Activated naive CD8-positive, alpha-beta T cell treated with anti-CD3 and anti-CD28 coated beads, Interleukin-2, amount 10 ng/mL, durations not matched to agents 7 days and 5 days (primary cell): ENCODE results near the gene CHD8. TPM values are rescaled to one million over a fixed set of nuclear protein-coding genes. Genes with fewer than 3 reads are reported as not detected.

Experiments used
- ATAC-seq: fragments of 150-1000 bp; cut with Tn5 transposase; one replicate; pipeline ENCODE4 v1.10.0; 2021; ENCODE audit warnings: low read depth, moderate library complexity
- POLR2A ChIA-PET: fragments of 350-600 bp; sonication (Branson Sonifier 250); formaldehyde crosslinking; loops from one replicate; lab custom pipeline; 2021; ENCODE audit warnings: antibody characterized with exemption; lab: Charles Lee
- DNase-seq: peaks from one replicate; pipeline ENCODE4 v3.0.0; 2021
- H3K27ac Mint-ChIP-seq: one replicate; pipeline ENCODE4 v1.8.0; 2022; ENCODE audit warnings: mild to moderate bottlenecking, mixed read lengths
- H3K27me3 Mint-ChIP-seq: one replicate; pipeline ENCODE4 v1.8.0; 2022; ENCODE audit warnings: mild to moderate bottlenecking, moderate library complexity, mixed read lengths
- H3K36me3 Mint-ChIP-seq: one replicate; pipeline ENCODE4 v1.8.0; 2021; ENCODE audit warnings: mild to moderate bottlenecking, mixed read lengths
- H3K4me1 Mint-ChIP-seq: one replicate; pipeline ENCODE4 v1.8.0; 2021; ENCODE audit warnings: mixed read lengths
- H3K4me3 Mint-ChIP-seq: one replicate; pipeline ENCODE4 v1.8.0; 2022; ENCODE audit warnings: mild to moderate bottlenecking, moderate library complexity, mixed read lengths
- H3K9me3 Mint-ChIP-seq: one replicate; pipeline ENCODE4 v1.8.0; 2021; ENCODE audit warnings: mixed read lengths
- total RNA-seq, 2 experiments: library from RNA; stranded (reverse); gene quantifications; one replicate each; pipeline ENCODE4 v1.2.3, GENCODE V29; 2021

Gene CHD8
- total RNA-seq = 100 to 1,000 TPM; 128 to 133 TPM

DNA sequence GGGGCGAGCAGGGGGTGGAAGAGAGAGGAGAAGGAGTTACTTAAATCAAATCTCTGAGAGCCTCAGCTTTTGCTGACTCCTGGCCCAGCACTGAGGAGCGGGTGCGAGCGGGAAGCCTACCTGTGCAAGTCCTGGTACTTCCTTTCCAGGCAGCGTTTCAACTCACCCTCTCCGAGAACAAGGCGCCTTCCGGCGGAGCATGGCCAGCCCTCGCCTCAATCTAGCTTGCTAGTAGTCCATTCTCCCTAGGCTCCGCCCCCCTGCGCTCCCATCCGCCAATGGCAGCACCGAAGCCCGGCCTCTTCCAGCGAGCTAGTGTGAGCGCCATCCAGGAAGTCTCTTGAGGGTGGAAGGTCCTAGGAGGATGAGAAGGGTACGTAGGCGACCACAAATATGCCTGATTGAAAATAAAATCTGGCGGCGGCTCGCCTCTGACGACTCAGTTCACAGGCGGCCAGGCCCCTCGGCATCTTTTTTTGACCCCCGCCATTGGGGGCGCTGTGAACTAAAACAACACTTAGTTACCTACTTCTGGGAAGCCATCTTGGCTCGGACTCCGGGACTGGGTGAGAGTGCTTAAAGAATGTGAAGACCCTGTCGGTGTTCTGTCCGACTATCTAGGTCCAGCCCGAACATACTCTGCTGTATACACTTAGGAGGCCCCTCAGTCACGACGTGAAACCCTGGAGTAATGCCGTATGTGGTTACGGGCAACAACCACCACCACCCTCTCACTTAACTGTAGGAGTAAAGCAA lies at the start of gene CHD8:
Gene CHD8, minus strand, starts transcription at position 212 of the 756 bp plus-strand sequence. CDS start 24,480 bp downstream, outside the sequence.
- peak; percentile 95 for DNase-seq
- H3K36me3 Mint-ChIP-seq = peaks cover 15% of the 10 kb centered on the region
- peak within 1 kb of the TSS; percentile 95 for H3K4me3 Mint-ChIP-seq
- no peaks in the 10 kb centered on the region for H3K9me3 Mint-ChIP-seq
- H3K27ac Mint-ChIP-seq = peak within 1 kb of the TSS; percentile 98
- peak; percentile 96 for ATAC-seq
- no peaks in the 10 kb centered on the region for H3K27me3 Mint-ChIP-seq
- POLR2A ChIA-PET = interaction anchor here (0.5 to 3.7 kb wide), 12 partner anchors 9 to 73 kb away, joined by 3 to 81 read pairs (median 5); partner anchors contain the start of genes METTL3, RAB2B and TOX4
- peaks cover 22% of the 10 kb centered on the region for H3K4me1 Mint-ChIP-seq

- Mint-ChIP-seq H3K36me3 (peaks cover 33% of the 10 kb centered on the region), H3K27ac (peak overlapping the region; percentile 81), H3K27me3 (no peaks in the 10 kb centered on the region), H3K4me1 (peaks cover 33% of the 10 kb centered on the region), H3K4me3 (peak overlapping the region; percentile 73), H3K9me3 (no peaks in the 10 kb centered on the region)
- ATAC-seq (peak; percentile 82), DNase-seq (no peak)
- POLR2A ChIA-PET = interaction anchor here (0.9 kb wide), 1 partner anchor 22 kb away, joined by 3 read pairs; no protein-coding TSS in a partner anchor
Observed at GRCh38 chr14:21505012-21505553, 49.2 kb upstream of the CHD8 start.

DNA sequence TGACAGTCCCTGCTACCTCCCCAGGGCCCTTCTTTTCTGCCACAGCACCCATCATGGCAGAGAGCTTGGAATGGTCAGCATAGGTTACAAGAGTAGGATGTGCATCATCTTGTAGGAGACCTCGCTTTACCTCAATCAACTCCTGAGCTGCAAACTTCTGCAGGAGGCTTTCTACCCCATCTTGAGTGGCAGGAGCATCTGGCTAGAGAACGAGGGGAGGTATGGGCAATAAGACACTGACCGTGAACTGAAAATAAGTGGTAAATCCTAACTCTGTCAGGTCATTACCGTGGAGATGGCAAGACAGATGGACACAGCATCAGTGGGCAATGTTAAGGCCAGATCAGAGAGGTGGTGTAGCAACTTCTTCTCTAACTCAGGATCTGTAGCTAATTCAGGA lies 47.5 kb upstream of the CHD8 start:
- DNase-seq = no peak
- ATAC-seq = no peak

DNA sequence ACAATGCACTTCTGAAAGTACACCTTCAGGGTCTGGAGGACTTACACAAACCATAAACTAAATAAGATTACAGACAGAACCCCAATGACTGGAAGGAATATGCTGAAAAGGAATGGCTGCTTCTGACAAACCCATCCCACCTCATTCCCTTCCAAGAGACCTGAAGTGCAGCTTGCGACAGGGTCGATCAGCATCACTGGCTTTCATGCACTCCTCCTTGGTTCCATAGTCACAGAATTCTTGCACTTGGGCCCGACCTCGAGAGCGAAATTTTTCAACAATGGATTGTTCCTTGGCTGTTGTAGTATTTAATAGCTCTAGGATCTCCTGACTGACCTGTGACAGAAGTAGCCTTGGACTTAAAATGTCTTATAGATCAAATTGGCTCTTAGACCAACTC lies 45.6 kb upstream of the CHD8 start:
- Mint-ChIP-seq H3K4me1 (peaks cover 35% of the 10 kb centered on the region), H3K4me3 (no peak overlapping the region), H3K27me3 (no peaks in the 10 kb centered on the region), H3K27ac (no peak overlapping the region), H3K36me3 (peaks cover 38% of the 10 kb centered on the region), H3K9me3 (no peaks in the 10 kb centered on the region)
- no peak for DNase-seq
- POLR2A ChIA-PET = interaction anchor here (0.8 to 1.4 kb wide), 2 partner anchors 9 to 191 kb away, joined by 3 read pairs; no protein-coding TSS in a partner anchor
- no peak for ATAC-seq

More for the DNA sequence above, 47.5 kb upstream of the CHD8 start:
- POLR2A ChIA-PET = interaction anchor here (1.0 kb wide), 1 partner anchor 12 kb away, joined by 3 read pairs; no protein-coding TSS in a partner anchor
- peak overlapping the region; percentile 44 for H3K27ac Mint-ChIP-seq
- H3K4me3 Mint-ChIP-seq = no peak overlapping the region
- no peaks in the 10 kb centered on the region for H3K27me3 Mint-ChIP-seq
- no peaks in the 10 kb centered on the region for H3K9me3 Mint-ChIP-seq
- peaks cover 43% of the 10 kb centered on the region for H3K36me3 Mint-ChIP-seq
- peaks cover 37% of the 10 kb centered on the region for H3K4me1 Mint-ChIP-seq

DNA sequence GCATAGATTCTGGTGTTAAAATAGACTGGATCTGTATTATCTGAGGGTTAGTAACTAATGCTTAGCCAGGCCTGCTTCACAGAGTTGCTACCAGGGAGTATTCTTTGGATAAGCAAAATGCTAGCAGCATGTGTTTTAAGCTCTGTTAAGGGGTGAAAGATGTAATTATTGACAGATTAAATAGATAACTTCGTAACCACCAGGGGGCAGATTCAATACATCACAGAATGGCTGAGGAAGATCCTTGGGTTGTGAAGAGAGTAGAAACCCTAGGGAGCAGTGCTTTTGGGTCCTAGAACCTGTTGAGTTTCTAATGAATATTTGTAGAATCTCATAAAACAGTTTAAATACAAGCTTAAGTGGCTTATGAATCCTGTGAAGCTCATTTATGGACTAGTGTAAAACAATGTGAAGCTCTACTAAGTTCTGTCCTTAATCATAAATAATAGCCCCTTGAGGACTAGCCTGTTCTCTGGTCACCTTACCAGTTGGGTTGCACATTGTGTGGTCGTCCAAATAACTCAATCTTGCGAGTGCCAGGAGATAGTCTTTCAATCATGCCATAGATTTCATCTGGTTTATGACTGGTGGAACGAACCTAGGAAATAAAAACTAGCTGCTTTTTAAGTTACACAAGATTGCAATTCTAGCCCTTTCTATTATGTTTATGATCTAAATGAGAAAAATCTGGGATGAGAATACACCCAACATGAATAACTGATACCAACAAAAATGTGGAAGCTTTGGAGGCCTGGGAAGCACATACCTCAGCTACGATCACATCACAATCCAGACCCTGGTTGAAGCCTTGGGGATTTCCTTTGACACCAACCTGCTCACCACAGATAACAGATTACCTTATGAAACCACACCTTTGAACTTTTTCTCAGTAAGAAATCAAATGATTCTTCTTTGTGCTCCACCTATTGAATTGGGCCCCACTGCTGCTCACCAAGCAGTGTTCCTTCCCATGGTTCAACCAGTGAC lies 42.9 kb upstream of the CHD8 start:
- ATAC-seq (peak; percentile 59), DNase-seq (no peak)
- Mint-ChIP-seq H3K4me3 (peak overlapping the region; percentile 28), H3K27ac (peak overlapping the region; percentile 73), H3K27me3 (no peaks in the 10 kb centered on the region), H3K4me1 (peaks cover 24% of the 10 kb centered on the region), H3K36me3 (peaks cover 48% of the 10 kb centered on the region), H3K9me3 (no peaks in the 10 kb centered on the region)
- POLR2A ChIA-PET = interaction anchor here (0.5 to 1.8 kb wide), 3 partner anchors 12 to 1011 kb away, joined by 3 to 14 read pairs (median 6); partner anchors contain the start of gene METTL3

- ATAC-seq (no peak), DNase-seq (no peak)
- no peaks in the 10 kb centered on the region for H3K9me3 Mint-ChIP-seq
- H3K27ac Mint-ChIP-seq = no peak overlapping the region
- POLR2A ChIA-PET = interaction anchor here (1.3 kb wide), 1 partner anchor 19 kb away, joined by 6 read pairs; the partner anchor contains the start of genes RAB2B and TOX4
- no peak overlapping the region for H3K4me3 Mint-ChIP-seq
- peaks cover 16% of the 10 kb centered on the region for H3K4me1 Mint-ChIP-seq
- H3K36me3 Mint-ChIP-seq = peaks cover 51% of the 10 kb centered on the region
- H3K27me3 Mint-ChIP-seq = no peaks in the 10 kb centered on the region
Observed at GRCh38 chr14:21496453-21496852, 40.5 kb upstream of the CHD8 start.

GRCh38 chr14:21494902-21495762 lies 39.2 kb upstream of the CHD8 start:
- Mint-ChIP-seq H3K4me3 (no peak overlapping the region), H3K36me3 (peaks cover 46% of the 10 kb centered on the region), H3K9me3 (no peaks in the 10 kb centered on the region), H3K27me3 (no peaks in the 10 kb centered on the region), H3K4me1 (peaks cover 15% of the 10 kb centered on the region), H3K27ac (peak overlapping the region; percentile 31)
- POLR2A ChIA-PET = interaction anchor here (0.7 to 1.3 kb wide), 2 partner anchors 18 to 62 kb away, joined by 3 to 6 read pairs; partner anchors contain the start of genes RAB2B and TOX4
- DNase-seq (no peak), ATAC-seq (no peak)

DNA sequence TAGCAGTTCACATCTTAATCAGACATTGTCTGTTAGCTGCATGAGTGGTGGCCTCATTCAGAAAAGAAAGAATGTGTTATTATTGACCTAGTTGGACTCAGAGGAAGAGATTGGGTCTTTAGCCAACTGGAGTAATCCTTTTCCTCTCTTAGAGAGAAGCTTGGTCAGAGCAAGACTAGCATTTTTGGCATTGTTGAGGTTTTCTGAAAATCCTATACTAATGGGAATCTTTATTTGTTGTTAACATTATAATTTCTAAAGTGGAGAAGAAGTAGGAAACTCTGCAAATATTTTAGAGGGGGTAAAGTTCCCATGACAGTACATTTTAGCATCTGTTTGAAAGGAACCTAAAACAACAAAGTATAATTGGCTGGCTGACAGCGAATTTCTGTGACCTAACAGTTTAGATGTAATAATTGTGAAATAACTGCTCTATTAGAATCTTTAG lies 30.7 kb upstream of the CHD8 start:
- Mint-ChIP-seq H3K4me1 (peaks cover 1% of the 10 kb centered on the region), H3K36me3 (peaks cover 8% of the 10 kb centered on the region), H3K27me3 (no peaks in the 10 kb centered on the region), H3K27ac (no peak overlapping the region), H3K4me3 (no peak overlapping the region), H3K9me3 (no peaks in the 10 kb centered on the region)
- no peak for ATAC-seq
- DNase-seq = no peak
- POLR2A ChIA-PET = no interaction called here

DNA sequence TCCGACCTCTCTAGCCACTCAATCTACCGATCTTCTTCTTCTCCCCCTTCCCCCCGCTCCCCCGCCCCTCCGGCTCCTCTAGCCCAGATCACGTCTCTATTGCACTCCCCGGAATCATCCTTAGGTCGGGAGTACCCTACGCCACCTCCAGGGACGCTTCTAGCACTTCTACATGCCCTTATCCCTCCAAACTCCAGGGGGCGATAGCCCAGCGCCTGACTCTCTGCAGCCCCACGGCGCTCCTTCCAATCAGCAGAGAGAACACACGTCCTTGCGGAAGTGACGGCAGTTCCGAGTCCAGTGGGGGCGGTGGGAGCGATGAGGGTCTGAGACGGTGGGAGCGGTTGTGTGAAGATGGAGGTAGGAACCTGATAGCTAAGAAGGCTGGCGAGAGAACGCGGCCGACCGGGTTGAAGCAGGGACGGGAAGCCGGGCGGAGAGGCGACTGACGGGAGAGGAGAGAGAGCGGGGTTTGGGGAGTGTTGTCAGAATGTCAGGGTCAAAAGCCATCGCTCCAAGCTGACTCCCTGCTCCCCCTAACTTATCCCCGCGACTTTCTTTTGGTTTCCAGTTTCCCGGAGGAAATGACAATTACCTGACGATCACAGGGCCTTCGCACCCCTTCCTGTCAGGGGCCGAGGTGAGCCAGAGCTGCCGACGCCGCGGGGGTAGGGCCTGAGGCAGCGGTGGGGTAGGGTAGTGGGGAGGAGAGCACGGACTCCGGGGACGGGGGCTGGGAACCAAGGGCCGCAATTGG lies 21.2 kb upstream of the CHD8 start, which contains the start of the genes RAB2B and TOX4:
Gene RAB2B, minus strand, starts transcription at position 35 of the 757 bp plus-strand sequence. CDS start 87 bp downstream, outside the sequence.
Gene TOX4, plus strand, starts transcription at position 271 of the 757 bp plus-strand sequence. Its CDS starts 84 bp downstream, at position 355.
- peak within 1 kb of the TSS; percentile 100 for H3K4me3 Mint-ChIP-seq
- peak; percentile 99 for ATAC-seq
- peak; percentile 89 for DNase-seq
- H3K27me3 Mint-ChIP-seq = no peaks in the 10 kb centered on the region
- H3K27ac Mint-ChIP-seq = peak within 1 kb of the TSS; percentile 100
- H3K4me1 Mint-ChIP-seq = peaks cover 24% of the 10 kb centered on the region
- POLR2A ChIA-PET = interaction anchor here (0.6 to 3.5 kb wide), 14 partner anchors 10 to 163 kb away, joined by 3 to 30 read pairs (median 4); partner anchors contain the start of genes CHD8, METTL3 and SALL2
- no peaks in the 10 kb centered on the region for H3K9me3 Mint-ChIP-seq
- H3K36me3 Mint-ChIP-seq = peaks cover 13% of the 10 kb centered on the region

DNA sequence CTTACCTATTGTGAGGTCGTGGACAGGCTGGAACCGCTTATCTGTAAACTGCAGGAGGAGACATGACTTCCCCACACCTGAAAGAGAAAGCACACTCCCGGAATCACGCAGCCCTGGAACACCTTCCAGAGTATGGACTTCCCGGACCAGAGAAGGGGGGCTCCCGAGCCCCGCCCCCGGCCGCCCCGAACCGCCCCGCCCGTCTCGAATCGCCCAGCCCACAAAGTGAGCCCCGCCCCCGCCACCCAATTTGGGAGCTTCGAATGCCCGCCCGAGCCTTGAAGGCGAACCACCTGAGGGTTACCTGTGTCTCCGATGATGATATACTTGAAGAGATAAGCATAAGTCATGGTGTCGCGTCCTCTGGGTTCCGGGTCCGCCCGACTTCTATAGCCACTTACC lies 20.6 kb upstream of the CHD8 start:
- Mint-ChIP-seq H3K9me3 (no peaks in the 10 kb centered on the region), H3K4me3 (peak overlapping the region; percentile 100), H3K27ac (peak overlapping the region; percentile 100), H3K4me1 (peaks cover 23% of the 10 kb centered on the region), H3K27me3 (no peaks in the 10 kb centered on the region), H3K36me3 (peaks cover 13% of the 10 kb centered on the region)
- ATAC-seq = no peak
- peak; percentile 82 for DNase-seq
- POLR2A ChIA-PET = interaction anchor here (0.6 to 3.5 kb wide), 9 partner anchors 10 to 80 kb away, joined by 3 to 30 read pairs (median 5); partner anchors contain the start of genes CHD8, METTL3 and SALL2
